NCI-H69 (cell line): ENCODE measurements around the gene PDK1.

ENCODE experiments used
- DNase-seq: peaks from one replicate; lab custom pipeline; 2025; lab: John Stamatoyannopoulos, UW

Gene PDK1

GRCh38 chr2:172642301-172643020 is 86.6 kb downstream of the PDK1 start:
- DNase-seq = no peak

GRCh38 chr2:172643142-172643541 is 87.3 kb downstream of the PDK1 start:
- DNase-seq = no peak

GRCh38 chr2:172647439-172647838 is 91.5 kb downstream of the PDK1 start:
- no peak for DNase-seq

GRCh38 chr2:172655091-172655837 is 99.4 kb downstream of the PDK1 start:
- no peak for DNase-seq

- no peak for DNase-seq
These were observed 100.1 kb downstream of the PDK1 start for GRCh38 chr2:172655838-172656573.
